ENCODE measurements around the gene PSMA3.

Gene PSMA3

DNA sequence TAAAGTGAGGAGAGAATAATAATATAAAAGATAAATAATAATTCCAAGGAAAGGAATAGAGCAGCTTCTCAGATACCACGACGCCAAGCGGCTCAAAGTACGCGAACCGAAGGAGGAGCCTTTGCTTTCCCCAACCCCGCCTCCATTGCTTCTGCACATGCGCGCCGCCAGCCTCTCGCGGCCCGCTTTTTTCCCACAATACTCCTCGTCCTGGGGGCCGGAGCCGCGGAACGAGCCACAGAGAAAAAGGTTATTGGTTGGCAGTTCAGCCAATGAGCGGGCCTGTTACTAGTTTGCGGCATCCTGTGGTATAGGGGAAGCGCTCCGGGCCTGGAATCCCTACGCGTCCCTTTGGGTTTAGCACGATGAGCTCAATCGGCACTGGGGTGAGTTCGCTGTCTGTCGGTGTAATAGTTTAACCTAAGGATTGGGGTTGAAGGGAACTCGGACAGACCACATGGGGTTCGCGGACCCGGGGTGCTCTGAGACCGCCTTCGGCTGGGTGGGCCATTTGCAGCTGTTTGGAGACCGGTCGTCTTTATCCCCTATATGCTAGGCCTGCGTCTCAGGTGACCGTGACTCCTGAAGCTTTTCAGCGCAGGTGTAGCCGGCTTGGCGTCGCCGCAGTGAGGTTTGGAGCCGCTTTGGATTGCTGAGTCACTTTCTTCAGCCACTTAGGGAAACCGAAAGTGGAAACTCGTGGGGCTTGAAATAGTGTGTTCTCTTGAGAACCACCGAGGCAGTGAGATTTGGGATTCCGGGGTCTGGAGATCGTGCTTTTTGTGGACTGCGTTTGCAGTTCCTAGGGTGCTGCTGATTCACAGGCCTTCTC, at the start of gene PSMA3:
Gene PSMA3 (plus strand): TSS at position 288 of the 832 bp plus-strand sequence. CDS start 78 bp downstream, at position 366.
- peak within 1 kb of the TSS; percentile 91 for H3K9ac ChIP-seq (ENCODE audit: low read length)
- H3K36me3 ChIP-seq (ENCODE audit: control insufficient read depth, insufficient read depth, low read length) = no peaks in the 10 kb centered on the region
- H3K9me3 ChIP-seq (ENCODE audit: control insufficient read depth, low read length) = no peaks in the 10 kb centered on the region
- peaks cover 15% of the 10 kb centered on the region for H3K4me1 ChIP-seq (ENCODE audit: control insufficient read depth, insufficient read depth, low read length)
- peak within 1 kb of the TSS; percentile 88 for H3K4me3 ChIP-seq (ENCODE audit: low read length)
- H3K27me3 ChIP-seq (ENCODE audit: control insufficient read depth, insufficient read depth, low read length) = no peaks in the 10 kb centered on the region

DNA sequence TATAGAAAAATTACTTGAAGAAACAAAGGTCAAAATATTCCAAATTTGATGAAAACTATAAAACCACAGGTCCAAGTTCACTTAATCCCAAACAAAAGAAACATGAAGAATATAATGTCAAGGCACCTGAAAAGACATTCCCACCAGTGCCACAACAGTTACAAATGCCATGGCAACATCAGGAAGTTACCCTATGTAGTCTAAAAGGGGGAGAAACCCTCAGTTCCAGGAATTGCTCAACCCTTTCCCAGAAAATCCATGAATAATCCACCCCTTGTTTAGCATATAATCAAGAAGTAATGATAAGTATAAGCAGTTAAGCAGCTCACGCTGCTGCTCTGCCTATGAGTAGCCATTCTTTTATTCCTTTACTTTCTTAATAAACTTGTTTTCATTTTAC, 48.4 kb upstream of the PSMA3 start:
- H3K27me3 ChIP-seq (ENCODE audit: control insufficient read depth, insufficient read depth, low read length) = no peaks in the 10 kb centered on the region

DNA sequence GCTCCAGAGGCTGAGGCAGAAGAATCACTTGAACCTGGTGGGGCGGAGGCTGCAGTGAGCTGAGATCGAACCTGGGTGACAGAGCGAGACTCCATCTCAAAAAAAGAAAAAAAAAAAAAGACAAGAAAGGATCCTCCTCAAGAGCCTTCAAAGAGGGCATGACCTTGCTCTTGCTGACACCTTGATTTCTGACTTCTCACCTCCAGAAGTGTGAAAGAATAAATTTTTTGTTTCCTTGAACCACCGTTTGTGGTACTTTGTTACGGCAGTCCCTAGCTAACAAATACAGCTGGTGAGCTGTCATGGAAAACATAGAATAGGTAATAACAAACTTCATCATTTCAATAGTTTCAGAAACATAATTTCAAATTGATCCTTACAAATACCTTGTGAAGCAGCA, 46.6 kb upstream of the PSMA3 start:
- H3K4me1 ChIP-seq (ENCODE audit: control insufficient read depth, insufficient read depth, low read length) = peaks cover 6% of the 10 kb centered on the region
- no peaks in the 10 kb centered on the region for H3K36me3 ChIP-seq (ENCODE audit: control insufficient read depth, insufficient read depth, low read length)
- no peaks in the 10 kb centered on the region for H3K27me3 ChIP-seq (ENCODE audit: control insufficient read depth, insufficient read depth, low read length)

More for the DNA sequence above, 48.4 kb upstream of the PSMA3 start:
- H3K9ac ChIP-seq (ENCODE audit: low read length) = no peak overlapping the region
- no peaks in the 10 kb centered on the region for H3K9me3 ChIP-seq (ENCODE audit: control insufficient read depth, low read length)
- H3K4me3 ChIP-seq (ENCODE audit: low read length) = no peak overlapping the region
- peaks cover 6% of the 10 kb centered on the region for H3K4me1 ChIP-seq (ENCODE audit: control insufficient read depth, insufficient read depth, low read length)
- no peaks in the 10 kb centered on the region for H3K36me3 ChIP-seq (ENCODE audit: control insufficient read depth, insufficient read depth, low read length)

DNA sequence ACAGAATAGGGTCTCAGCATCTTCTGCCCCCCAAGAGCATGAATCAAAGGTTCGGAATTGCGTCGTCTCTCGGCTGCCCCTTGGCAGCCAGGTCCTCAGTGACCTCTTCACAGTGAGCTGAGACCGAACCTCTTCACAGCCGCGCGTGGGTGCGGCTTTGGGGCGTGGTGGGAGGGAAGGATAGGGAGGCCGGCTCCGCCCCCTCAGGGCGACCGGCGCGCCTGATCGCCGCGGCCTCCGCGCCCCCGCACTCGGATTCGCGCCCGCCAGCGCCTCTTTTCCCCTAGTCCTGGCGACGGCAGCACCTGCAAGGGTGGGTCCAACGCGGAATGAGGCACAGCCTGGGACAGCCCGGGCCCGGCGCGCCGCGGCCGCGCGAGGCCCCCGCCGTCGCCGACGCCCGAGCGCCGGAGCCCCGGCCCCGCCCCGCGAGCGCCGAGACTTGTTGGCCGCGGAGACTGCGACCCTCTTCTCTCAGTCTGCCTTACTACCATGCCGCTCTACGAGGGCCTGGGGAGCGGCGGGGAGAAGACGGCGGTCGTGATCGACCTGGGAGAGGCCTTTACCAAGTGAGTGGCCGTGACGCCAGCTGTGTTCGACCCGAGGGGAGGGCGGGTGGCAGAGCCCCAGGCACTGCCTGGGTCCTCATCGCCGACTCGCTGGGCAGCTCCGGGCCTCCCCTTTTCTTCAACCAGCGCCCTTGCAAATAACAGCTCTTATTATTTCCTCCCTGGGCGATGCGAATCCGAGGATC, 44.7 kb upstream of the PSMA3 start, which contains the start of gene ACTR10:
Gene ACTR10 (plus strand): TSS at position 424 of the 754 bp plus-strand sequence. CDS start 69 bp downstream, at position 493.
- no peaks in the 10 kb centered on the region for H3K9me3 ChIP-seq (ENCODE audit: control insufficient read depth, low read length)
- H3K27me3 ChIP-seq (ENCODE audit: control insufficient read depth, insufficient read depth, low read length) = no peaks in the 10 kb centered on the region
- H3K4me1 ChIP-seq (ENCODE audit: control insufficient read depth, insufficient read depth, low read length) = peaks cover 6% of the 10 kb centered on the region
- H3K9ac ChIP-seq (ENCODE audit: low read length) = peak within 1 kb of the TSS; percentile 92
- peak within 1 kb of the TSS; percentile 78 for H3K4me3 ChIP-seq (ENCODE audit: low read length)
- H3K36me3 ChIP-seq (ENCODE audit: control insufficient read depth, insufficient read depth, low read length) = no peaks in the 10 kb centered on the region

More for the DNA sequence above, 46.6 kb upstream of the PSMA3 start:
- Histone ChIP-seq H3K9ac (ENCODE audit: low read length) (no peak overlapping the region), H3K9me3 (ENCODE audit: control insufficient read depth, low read length) (no peaks in the 10 kb centered on the region), H3K4me3 (ENCODE audit: low read length) (no peak overlapping the region)

DNA sequence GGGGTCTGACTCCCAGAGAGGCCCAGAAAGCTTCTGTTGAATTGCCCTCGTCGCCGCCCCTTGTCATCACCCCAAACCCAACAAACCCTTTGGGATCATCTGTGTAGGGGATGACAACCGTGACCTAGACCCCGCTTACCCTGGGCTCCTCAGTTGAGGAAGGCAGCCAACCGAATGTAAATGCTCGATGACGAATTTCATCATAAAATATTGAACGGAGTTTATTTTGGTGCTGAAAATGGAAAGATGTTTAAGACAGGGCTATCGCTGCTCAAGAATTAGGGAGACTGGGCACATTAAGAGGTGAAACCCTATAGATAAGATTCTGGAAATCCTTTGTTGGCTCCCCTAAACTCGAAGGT, 44.2 kb upstream of the PSMA3 start:
- Histone ChIP-seq H3K36me3 (ENCODE audit: control insufficient read depth, insufficient read depth, low read length) (no peaks in the 10 kb centered on the region), H3K27me3 (ENCODE audit: control insufficient read depth, insufficient read depth, low read length) (no peaks in the 10 kb centered on the region), H3K9ac (ENCODE audit: low read length) (peak overlapping the region; percentile 92), H3K4me1 (ENCODE audit: control insufficient read depth, insufficient read depth, low read length) (peaks cover 6% of the 10 kb centered on the region), H3K4me3 (ENCODE audit: low read length) (peak overlapping the region; percentile 78), H3K9me3 (ENCODE audit: control insufficient read depth, low read length) (no peaks in the 10 kb centered on the region)

DNA sequence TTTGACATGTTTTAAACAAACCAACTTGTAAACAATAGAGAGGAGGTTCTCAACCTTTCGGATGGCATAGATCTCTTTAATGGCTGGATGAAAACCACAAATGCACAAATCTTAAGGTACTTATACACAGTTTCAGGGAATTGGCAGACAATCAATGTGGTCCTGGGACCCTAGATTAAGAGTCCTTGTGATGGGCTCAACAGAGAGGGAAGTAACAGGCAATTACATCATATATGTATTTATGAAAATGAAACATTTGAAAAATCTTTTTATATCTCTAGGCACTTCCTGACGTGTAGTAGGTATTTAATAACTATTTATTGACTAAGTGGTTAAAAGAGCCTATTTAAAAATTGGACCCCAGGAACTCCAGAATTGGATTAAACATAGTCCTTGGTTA, 43.8 kb upstream of the PSMA3 start:
- no peaks in the 10 kb centered on the region for H3K9me3 ChIP-seq (ENCODE audit: control insufficient read depth, low read length)
- peak overlapping the region; percentile 78 for H3K4me3 ChIP-seq (ENCODE audit: low read length)
- peak overlapping the region; percentile 92 for H3K9ac ChIP-seq (ENCODE audit: low read length)
- peaks cover 6% of the 10 kb centered on the region for H3K4me1 ChIP-seq (ENCODE audit: control insufficient read depth, insufficient read depth, low read length)
- no peaks in the 10 kb centered on the region for H3K36me3 ChIP-seq (ENCODE audit: control insufficient read depth, insufficient read depth, low read length)
- H3K27me3 ChIP-seq (ENCODE audit: control insufficient read depth, insufficient read depth, low read length) = no peaks in the 10 kb centered on the region

DNA sequence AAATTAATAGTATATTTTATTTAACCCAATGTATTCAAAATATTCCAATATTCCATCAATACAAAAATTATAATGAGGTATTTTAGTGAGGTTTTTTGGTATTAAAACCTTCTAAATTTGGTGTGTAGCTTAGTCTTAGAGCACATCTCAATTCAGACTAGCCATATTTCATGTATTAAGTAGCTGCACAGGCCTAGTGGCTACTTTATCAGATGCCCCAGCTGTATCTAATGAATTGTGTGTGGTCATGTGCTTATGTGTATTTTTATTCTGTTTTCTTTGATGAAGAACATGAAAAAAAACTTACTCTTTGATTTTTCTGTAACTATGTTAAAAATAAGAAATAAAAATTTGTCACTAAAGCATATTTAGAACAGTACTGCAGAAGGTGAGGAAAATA, 31.5 kb upstream of the PSMA3 start:
- Histone ChIP-seq H3K4me1 (ENCODE audit: control insufficient read depth, insufficient read depth, low read length) (no peaks in the 10 kb centered on the region), H3K4me3 (ENCODE audit: low read length) (no peak overlapping the region), H3K36me3 (ENCODE audit: control insufficient read depth, insufficient read depth, low read length) (no peaks in the 10 kb centered on the region), H3K27me3 (ENCODE audit: control insufficient read depth, insufficient read depth, low read length) (no peaks in the 10 kb centered on the region), H3K9ac (ENCODE audit: low read length) (no peak overlapping the region), H3K9me3 (ENCODE audit: control insufficient read depth, low read length) (no peaks in the 10 kb centered on the region)

DNA sequence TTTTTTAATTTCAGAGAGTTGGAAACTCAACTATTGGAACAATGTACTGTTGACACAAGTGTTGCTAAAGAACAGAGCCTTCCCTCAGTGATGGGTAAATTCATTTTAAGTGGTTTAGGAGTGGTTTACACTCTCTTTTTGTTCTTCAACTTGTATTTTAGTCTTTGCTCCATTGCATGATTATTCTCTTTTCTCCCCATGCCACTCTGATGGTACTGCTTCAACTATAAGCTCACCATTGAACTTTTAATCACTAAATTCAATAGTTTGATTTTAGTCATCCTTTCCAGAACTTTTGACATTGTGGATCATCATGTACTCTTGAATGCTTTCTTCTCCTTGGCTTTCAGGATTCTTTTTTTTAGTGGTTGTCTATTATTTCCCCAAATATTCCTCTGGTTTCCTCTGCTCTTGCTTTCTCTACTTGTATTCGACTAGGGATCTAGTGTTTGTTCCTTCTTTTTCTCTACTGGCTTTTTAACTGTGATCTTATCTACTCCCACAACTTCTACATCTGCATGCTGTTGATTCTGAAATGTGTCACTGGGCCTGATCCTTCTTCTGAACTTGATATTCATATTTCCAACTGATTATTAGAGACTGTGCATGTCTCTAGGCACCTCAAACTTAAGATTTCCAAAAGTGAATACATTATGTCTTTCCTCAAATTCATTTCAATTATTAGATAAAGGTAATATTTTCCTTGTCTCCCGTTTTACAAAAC, 29.3 kb upstream of the PSMA3 start:
- no peak overlapping the region for H3K9ac ChIP-seq (ENCODE audit: low read length)
- no peaks in the 10 kb centered on the region for H3K9me3 ChIP-seq (ENCODE audit: control insufficient read depth, low read length)
- no peak overlapping the region for H3K4me3 ChIP-seq (ENCODE audit: low read length)
- H3K27me3 ChIP-seq (ENCODE audit: control insufficient read depth, insufficient read depth, low read length) = no peaks in the 10 kb centered on the region
- no peaks in the 10 kb centered on the region for H3K4me1 ChIP-seq (ENCODE audit: control insufficient read depth, insufficient read depth, low read length)
- no peaks in the 10 kb centered on the region for H3K36me3 ChIP-seq (ENCODE audit: control insufficient read depth, insufficient read depth, low read length)

DNA sequence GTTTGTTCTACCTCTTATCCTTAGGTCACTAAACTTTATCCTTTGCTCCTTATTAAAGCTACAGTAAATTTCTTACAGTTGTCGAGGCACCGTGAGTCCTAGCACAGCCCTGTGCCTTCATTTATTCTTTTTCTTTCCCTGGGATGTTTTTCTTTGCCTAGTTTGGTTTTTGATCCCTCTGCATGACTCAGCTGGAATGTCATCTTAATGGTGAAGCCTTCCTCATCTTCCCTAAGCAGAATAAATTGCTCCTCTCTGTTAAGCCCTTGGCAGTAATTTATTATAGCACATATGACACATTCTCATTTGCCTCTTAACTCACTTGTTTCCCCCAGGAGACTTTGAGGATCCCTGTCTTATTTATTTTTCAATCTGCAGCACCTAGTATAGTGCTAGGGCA, 28.1 kb upstream of the PSMA3 start:
- Histone ChIP-seq H3K9ac (ENCODE audit: low read length) (no peak overlapping the region), H3K9me3 (ENCODE audit: control insufficient read depth, low read length) (no peaks in the 10 kb centered on the region), H3K27me3 (ENCODE audit: control insufficient read depth, insufficient read depth, low read length) (no peaks in the 10 kb centered on the region), H3K36me3 (ENCODE audit: control insufficient read depth, insufficient read depth, low read length) (no peaks in the 10 kb centered on the region), H3K4me3 (ENCODE audit: low read length) (no peak overlapping the region), H3K4me1 (ENCODE audit: control insufficient read depth, insufficient read depth, low read length) (no peaks in the 10 kb centered on the region)

DNA sequence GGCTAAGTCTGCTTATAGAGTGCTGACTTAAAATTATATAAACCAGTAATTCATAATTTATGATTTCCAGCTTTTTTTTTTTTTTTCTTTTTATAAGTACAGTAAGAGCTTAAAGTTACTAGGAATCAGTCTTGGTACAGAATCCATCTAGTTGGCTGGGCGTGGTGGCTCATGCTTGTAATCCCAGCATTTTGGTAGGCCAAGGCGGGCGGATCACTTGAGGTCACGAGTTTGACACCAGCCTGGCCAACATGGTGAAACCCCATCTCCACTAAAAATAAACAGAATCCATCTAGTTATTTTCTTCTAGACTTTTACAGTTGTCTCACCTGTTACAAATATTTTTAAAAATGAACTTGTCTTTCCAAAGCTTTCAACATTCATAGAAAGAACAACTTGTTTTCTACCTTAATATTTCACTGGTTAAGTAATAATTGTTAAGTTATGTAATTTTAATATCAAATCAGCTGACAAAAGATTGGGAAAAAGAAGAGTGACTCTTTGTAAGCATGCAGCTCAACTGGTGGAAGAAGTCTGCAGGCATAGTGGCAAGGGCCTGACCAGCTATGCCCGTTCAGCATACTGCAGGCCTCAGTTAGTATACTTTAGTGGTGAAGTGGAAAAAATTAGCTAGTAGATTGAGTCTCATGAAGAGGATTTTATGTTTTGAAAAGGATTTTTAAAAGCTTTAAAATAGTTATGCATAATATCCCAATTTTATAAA, 17.4 kb upstream of the PSMA3 start:
- no peaks in the 10 kb centered on the region for H3K4me1 ChIP-seq (ENCODE audit: control insufficient read depth, insufficient read depth, low read length)
- H3K9me3 ChIP-seq (ENCODE audit: control insufficient read depth, low read length) = no peaks in the 10 kb centered on the region
- H3K4me3 ChIP-seq (ENCODE audit: low read length) = no peak overlapping the region
- H3K27me3 ChIP-seq (ENCODE audit: control insufficient read depth, insufficient read depth, low read length) = no peaks in the 10 kb centered on the region
- H3K36me3 ChIP-seq (ENCODE audit: control insufficient read depth, insufficient read depth, low read length) = no peaks in the 10 kb centered on the region
- H3K9ac ChIP-seq (ENCODE audit: low read length) = no peak overlapping the region
